Amniotic epithelial cell (primary cell): Measurements from ENCODE around the gene CAMSAP1.

ENCODE experiments used
- DNase-seq: peaks from one replicate; pipeline ENCODE4 v3.0.0-alpha.2; 2010; ENCODE audit warnings: low read depth

CAMSAP1 gene

DNA sequence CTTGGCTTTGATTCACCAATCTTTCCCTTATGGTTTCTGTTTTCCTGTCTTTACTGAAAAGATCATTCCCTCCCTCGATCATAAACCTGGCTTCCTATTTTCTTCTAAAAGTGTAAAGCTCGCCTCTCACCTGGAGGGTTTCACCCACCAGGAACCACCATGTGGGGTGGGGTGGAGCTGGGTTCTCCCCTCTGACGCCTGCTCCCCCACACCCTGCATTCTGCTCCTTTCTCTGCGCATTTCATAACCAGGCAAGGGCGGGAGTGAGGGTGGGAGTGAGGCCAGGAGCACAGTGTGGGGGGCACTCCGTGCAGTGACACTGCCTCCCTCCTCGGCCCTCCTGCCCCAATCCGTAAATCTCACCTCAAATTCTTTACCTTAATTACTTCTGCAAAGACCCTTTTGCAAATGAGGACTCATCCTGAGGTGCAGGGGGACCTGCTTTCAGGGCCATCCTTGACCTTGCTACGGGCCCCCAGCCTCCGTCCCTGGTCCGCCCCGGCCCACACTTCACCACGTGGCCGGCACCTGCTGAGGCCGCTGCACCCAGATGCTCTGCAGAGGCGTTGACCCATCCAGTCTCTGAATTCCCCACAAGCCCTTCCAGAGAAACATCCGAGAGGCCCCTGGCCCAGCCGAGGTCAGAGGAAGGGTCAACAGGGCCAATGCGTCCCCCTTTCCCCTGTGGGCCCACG is 146.0 kb downstream of the CAMSAP1 start:
- no peak for DNase-seq

DNA sequence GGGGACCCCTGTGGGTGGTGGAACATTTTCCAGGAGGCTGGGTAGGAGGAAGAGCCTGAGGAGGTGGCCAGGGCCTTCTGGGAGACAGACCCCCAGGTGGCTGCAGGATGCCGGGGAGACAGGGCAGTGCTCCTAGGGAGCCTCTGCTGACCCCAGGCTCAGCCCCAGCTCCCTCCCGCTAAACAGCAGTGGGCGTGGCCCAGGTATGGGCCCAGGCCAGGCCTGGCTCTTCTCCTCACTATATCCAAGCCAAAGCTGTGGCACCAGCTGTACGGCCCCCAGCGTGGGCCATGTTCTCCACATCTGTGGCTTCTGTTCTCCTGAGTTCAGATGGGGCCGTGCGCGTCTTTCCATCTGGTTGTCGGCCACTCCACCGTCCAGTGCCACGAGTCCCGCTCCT is 146.9 kb downstream of the CAMSAP1 start:
- DNase-seq = no peak

DNA sequence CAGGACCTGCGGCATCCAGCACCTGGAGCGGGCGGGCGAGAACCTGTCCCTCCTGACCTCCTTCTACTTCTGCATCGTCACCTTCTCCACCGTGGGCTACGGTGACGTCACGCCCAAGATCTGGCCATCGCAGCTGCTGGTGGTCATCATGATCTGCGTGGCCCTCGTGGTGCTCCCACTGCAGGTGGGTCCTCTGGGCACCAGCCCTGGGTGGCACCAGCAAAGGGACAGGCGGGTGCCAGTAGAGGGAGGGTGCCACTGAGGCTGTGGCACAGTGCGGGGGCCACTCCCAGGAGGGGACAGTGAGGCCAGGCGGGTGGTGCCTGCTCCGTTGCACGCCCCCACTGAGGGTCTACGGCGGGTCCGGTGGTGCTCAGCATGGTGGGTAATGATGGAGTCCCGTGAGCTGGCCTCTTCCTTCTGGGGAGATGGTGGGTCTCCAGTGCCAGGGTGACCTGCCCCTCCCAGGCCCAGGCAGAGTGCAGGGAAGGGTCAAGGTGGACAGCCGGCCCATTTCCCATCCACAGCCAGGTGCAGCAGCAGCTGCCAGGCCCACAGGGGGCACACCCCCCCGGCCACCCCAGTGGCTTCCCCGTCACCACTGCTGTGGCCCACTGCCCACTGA is 147.6 kb downstream of the CAMSAP1 start:
- no peak for DNase-seq

DNA sequence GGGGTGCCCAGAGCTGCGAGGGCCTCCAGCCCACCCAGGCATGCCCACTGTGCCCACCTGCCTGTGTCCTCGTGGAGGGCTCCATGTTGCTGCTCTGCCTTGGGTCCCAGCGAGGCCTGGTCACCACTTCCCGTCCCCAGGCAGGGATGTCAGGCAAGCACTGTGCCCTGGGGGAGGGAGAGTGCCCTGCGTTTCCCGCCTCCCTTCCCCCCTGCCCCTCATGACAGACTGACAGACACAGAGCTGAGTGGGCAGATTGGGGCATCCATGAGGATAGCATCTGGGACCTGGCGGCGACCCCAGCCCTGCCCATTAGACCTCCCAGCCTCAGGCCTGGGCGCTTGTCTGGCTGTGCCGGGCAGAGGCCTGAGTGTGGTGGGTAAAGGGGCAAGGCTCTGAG is 148.5 kb downstream of the CAMSAP1 start:
- no peak for DNase-seq
